ENCODE results near the gene CYP19A1.

CYP19A1 gene

DNA sequence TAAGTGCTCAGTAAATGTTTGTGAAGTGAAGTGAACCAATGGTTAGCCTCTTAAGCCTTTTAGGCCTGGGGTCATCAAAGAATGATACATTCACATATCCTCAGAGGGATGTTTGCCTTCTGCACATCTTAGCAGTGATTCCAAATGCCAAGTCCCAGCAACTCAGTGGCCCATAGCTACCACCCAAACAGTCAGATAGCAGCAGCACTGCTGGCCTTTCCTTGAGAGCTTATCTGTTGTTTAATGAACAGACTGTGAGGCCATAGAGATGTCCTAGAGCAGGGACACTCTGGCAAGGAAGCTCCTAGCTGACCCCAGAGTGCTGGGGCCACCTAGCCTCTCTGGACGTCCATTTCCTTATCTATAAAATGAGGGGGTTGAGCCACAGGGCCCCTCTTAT, 86.8 kb downstream of the CYP19A1 start:
- TF ChIP-seq, protein P1, sequence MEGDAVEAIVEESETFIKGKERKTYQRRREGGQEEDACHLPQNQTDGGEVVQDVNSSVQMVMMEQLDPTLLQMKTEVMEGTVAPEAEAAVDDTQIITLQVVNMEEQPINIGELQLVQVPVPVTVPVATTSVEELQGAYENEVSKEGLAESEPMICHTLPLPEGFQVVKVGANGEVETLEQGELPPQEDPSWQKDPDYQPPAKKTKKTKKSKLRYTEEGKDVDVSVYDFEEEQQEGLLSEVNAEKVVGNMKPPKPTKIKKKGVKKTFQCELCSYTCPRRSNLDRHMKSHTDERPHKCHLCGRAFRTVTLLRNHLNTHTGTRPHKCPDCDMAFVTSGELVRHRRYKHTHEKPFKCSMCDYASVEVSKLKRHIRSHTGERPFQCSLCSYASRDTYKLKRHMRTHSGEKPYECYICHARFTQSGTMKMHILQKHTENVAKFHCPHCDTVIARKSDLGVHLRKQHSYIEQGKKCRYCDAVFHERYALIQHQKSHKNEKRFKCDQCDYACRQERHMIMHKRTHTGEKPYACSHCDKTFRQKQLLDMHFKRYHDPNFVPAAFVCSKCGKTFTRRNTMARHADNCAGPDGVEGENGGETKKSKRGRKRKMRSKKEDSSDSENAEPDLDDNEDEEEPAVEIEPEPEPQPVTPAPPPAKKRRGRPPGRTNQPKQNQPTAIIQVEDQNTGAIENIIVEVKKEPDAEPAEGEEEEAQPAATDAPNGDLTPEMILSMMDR (IDR thresholded peaks at IDR 0.05; ENCODE audit: insufficient read depth, low read length, missing control alignments) = no peak
- ChIA-PET CTCF (no interaction called here), POLR2A (no interaction called here)
- H3K4me3 ChIP-seq (ENCODE audit: low read depth, low read length) = no peak overlapping the region
- no peak for DNase-seq (ENCODE audit: low read depth, low spot score)

DNA sequence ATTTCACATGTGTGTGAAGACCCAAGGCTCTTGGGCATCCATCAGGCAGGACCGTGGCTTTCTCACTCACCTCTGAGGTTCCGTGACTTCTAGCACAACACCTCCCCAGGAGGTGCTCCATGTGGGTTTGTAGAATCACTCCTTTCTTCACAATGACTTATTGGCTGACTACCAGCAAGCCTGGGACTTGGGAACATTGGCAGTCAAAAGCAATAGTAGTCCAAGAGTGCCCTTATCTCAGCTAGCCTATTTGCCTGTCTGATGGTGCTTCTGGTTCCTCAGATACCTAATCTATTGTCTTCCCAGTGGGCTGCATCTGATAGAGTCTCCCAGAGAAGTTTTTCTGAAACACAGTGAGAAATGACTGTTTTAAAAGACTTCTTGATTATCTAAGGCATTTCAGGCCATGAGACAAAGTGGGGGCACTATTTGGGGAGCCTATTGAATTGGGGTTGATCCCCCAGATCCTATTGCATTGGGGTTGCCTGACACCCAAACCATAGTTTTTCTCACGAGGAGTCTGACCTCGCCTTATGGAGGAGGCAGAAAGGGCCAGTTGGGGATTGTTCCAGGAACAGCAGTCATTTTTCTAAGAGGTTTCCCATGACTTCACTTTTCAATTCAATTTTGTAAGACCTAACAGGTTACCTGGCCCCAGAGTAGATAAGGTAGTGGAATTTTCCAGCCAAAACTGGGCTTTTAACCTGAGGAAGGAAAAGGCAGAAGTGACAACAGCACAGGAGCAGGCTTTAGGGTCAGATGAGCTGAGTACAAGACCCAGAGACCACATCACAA, 88.0 kb downstream of the CYP19A1 start:
- POLR2A ChIA-PET = no interaction called here
- TF ChIP-seq, protein P1 (IDR thresholded peaks at IDR 0.05; ENCODE audit: insufficient read depth, low read length, missing control alignments) = no peak
- CTCF ChIA-PET = no interaction called here
- DNase-seq (ENCODE audit: low read depth, low spot score) = no peak
- H3K4me3 ChIP-seq (ENCODE audit: low read depth, low read length) = no peak overlapping the region

DNA sequence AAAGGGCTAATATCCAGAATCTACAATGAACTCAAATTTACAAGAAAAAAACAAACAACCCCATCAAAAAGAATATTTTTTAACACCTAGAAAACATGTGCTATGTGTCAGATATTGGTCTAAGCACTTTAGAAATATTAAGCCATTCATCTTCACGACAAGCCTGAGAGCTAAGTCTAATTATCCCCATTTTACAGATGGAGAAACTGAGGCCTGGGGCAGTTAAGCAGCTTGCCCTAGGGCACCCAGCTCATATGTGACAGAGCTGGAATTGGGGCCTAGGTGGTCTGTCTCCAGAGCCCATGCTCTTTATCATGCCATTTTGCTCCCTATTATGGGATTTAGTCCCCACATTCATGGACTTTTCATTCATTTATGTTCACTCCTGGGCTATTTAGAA, 92.8 kb downstream of the CYP19A1 start:
- DNase-seq (ENCODE audit: low read depth, low spot score) = no peak
- ChIA-PET POLR2A (no interaction called here), CTCF (interaction anchor here (0.7 to 1.6 kb wide), 3 partner anchors 12 to 157 kb away, joined by 3 to 4 read pairs (median 3); no protein-coding TSS in a partner anchor)
- TF ChIP-seq, protein P1 (IDR thresholded peaks at IDR 0.05; ENCODE audit: insufficient read depth, low read length, missing control alignments) = no peak
- no peak overlapping the region for H3K4me3 ChIP-seq (ENCODE audit: low read depth, low read length)

DNA sequence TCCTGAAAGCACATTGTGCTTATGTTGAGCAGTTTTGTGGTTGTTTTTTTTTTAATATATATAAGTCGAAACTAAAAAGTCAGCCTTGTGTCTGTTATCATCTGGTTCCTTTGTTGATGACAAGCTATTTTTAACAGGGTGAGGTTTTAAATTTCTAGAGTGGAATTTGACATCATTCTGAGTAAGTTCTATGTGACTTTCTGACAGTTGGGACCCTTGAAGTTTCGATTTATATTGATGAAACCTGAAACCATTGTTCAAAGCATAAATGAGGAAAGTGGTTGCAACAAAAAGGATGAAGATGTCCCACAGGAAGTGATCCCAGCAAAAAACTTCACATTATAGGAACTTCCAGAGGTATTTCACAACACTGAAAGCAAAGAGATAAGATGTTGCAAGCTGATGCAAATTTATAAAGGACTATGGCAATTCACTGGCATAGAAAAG, 94.0 kb downstream of the CYP19A1 start:
- TF ChIP-seq, protein P1 (IDR thresholded peaks at IDR 0.05; ENCODE audit: insufficient read depth, low read length, missing control alignments) = no peak
- H3K4me3 ChIP-seq (ENCODE audit: low read depth, low read length) = no peak overlapping the region
- no peak for DNase-seq (ENCODE audit: low read depth, low spot score)
- ChIA-PET POLR2A (no interaction called here), CTCF (no interaction called here)

DNA sequence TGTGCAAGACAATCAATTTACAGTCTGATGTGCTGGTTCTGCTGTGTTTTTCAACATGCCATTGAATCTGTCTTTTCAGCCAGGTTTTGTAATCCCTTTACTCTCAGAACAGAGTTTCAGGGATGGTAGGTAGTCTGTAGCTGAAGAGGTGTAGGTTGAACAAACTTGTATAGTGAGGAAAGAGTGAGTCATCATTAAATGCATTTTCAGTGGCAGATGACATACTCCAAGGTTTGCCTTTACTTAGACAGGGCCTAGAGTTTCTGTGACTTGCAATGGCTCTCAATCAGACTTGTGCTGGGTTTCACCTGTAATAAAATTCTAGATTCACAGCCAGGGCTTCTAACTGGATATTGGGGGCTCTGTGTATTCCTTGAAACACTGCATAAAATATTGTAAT, 94.6 kb downstream of the CYP19A1 start:
- TF ChIP-seq, protein P1 (IDR thresholded peaks at IDR 0.05; ENCODE audit: insufficient read depth, low read length, missing control alignments) = no peak
- H3K4me3 ChIP-seq (ENCODE audit: low read depth, low read length) = no peak overlapping the region
- no peak for DNase-seq (ENCODE audit: low read depth, low spot score)
- POLR2A ChIA-PET = no interaction called here
- CTCF ChIA-PET = no interaction called here

DNA sequence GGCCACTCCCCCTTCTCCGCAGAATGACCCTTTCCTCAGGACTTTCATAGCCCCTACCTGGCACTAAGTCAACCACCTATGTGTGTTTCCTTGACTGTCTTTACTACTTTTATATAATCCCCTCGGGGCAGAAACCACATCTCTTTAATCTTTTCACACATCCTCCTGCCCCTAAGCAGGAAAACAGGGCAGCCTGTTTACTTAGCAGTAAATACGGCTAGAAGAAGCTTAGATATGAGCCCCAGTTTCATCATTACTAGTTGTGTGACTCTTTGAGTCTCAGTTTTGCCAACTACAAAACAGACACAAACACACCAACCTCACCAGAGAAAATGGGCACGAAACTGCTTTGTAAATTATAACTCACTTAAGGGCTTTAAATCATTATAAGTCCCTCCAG, 98.3 kb downstream of the CYP19A1 start:
- ChIA-PET POLR2A (no interaction called here), CTCF (interaction anchor here (1.5 kb wide), 1 partner anchor 10 kb away, joined by 8 read pairs; no protein-coding TSS in a partner anchor)
- no peak for DNase-seq (ENCODE audit: low read depth, low spot score)
- TF ChIP-seq, protein P1 (IDR thresholded peaks at IDR 0.05; ENCODE audit: insufficient read depth, low read length, missing control alignments) = no peak
- H3K4me3 ChIP-seq (ENCODE audit: low read depth, low read length) = no peak overlapping the region
